ENCODE data around the gene PI16.
"Not testable (repeated sequence)": the region's sequence is repeated elsewhere in the genome, so short reads cannot be mapped to it uniquely, and the experiment has no call there.

The PI16 gene

GRCh38 chr6:36930483-36930882 lies 24.1 kb upstream of the PI16 start:
- FAIRE-seq (no peak), DNase-seq (ENCODE audit: insufficient read length) (no peak)
- TF ChIP-seq POLR2AphosphoS5 (IDR thresholded peaks at IDR 0.05; ENCODE audit: low read depth, low read length) (no peak), TAF1 (IDR thresholded peaks at IDR 0.05; ENCODE audit: borderline replicate concordance, low read depth, low read length) (no peak), POLR2A (IDR thresholded peaks at IDR 0.05; ENCODE audit: low read depth, low read length) (no peak)

- DNase-seq (ENCODE audit: insufficient read length) (no peak), FAIRE-seq (no peak)
- no peak for TF ChIP-seq TAF1 (IDR thresholded peaks at IDR 0.05; ENCODE audit: borderline replicate concordance, low read depth, low read length)
- TF ChIP-seq POLR2AphosphoS5 (IDR thresholded peaks at IDR 0.05; ENCODE audit: low read depth, low read length), result no peak
- no peak for TF ChIP-seq POLR2A (IDR thresholded peaks at IDR 0.05; ENCODE audit: low read depth, low read length)
These were observed 21.4 kb upstream of the PI16 start for GRCh38 chr6:36933102-36933501.

- TF ChIP-seq POLR2A (IDR thresholded peaks at IDR 0.05; ENCODE audit: low read depth, low read length) (no peak), POLR2AphosphoS5 (IDR thresholded peaks at IDR 0.05; ENCODE audit: low read depth, low read length) (no peak), TAF1 (IDR thresholded peaks at IDR 0.05; ENCODE audit: borderline replicate concordance, low read depth, low read length) (no peak)
- no peak for FAIRE-seq
- DNase-seq (ENCODE audit: insufficient read length), result no peak
These were observed 21.0 kb upstream of the PI16 start for GRCh38 chr6:36933519-36933918.

- TF ChIP-seq POLR2A (IDR thresholded peaks at IDR 0.05; ENCODE audit: low read depth, low read length) (no peak), POLR2AphosphoS5 (IDR thresholded peaks at IDR 0.05; ENCODE audit: low read depth, low read length) (no peak), TAF1 (IDR thresholded peaks at IDR 0.05; ENCODE audit: borderline replicate concordance, low read depth, low read length) (no peak)
- no peak for DNase-seq (ENCODE audit: insufficient read length)
- FAIRE-seq, result no peak
These were observed 19.6 kb upstream of the PI16 start for GRCh38 chr6:36934901-36935300.

GRCh38 chr6:36936824-36937223 lies 17.7 kb upstream of the PI16 start:
- FAIRE-seq, result no peak
- TF ChIP-seq POLR2AphosphoS5 (IDR thresholded peaks at IDR 0.05; ENCODE audit: low read depth, low read length), result no peak
- no peak for TF ChIP-seq TAF1 (IDR thresholded peaks at IDR 0.05; ENCODE audit: borderline replicate concordance, low read depth, low read length)
- TF ChIP-seq POLR2A (IDR thresholded peaks at IDR 0.05; ENCODE audit: low read depth, low read length), result no peak

GRCh38 chr6:36937896-36938295 lies 16.6 kb upstream of the PI16 start:
- TF ChIP-seq POLR2A (IDR thresholded peaks at IDR 0.05; ENCODE audit: low read depth, low read length), result no peak
- no peak for TF ChIP-seq POLR2AphosphoS5 (IDR thresholded peaks at IDR 0.05; ENCODE audit: low read depth, low read length)
- TF ChIP-seq TAF1 (IDR thresholded peaks at IDR 0.05; ENCODE audit: borderline replicate concordance, low read depth, low read length), result no peak
- DNase-seq (ENCODE audit: insufficient read length), result no peak
- no peak for FAIRE-seq

More at GRCh38 chr6:36936824-36937223, 17.7 kb upstream of the PI16 start:
- no peak for DNase-seq (ENCODE audit: insufficient read length)

- FAIRE-seq (no peak), DNase-seq (ENCODE audit: insufficient read length) (no peak)
- TF ChIP-seq POLR2AphosphoS5 (IDR thresholded peaks at IDR 0.05; ENCODE audit: low read depth, low read length), result no peak
- TF ChIP-seq TAF1 (IDR thresholded peaks at IDR 0.05; ENCODE audit: borderline replicate concordance, low read depth, low read length), result no peak
- TF ChIP-seq POLR2A (IDR thresholded peaks at IDR 0.05; ENCODE audit: low read depth, low read length), result no peak
These were observed 16.0 kb upstream of the PI16 start for GRCh38 chr6:36938536-36938935.

GRCh38 chr6:36939005-36939404 lies 15.5 kb upstream of the PI16 start:
- not testable (repeated sequence) for FAIRE-seq; DNase-seq (ENCODE audit: insufficient read length)

GRCh38 chr6:36940027-36940426 lies 14.5 kb upstream of the PI16 start:
- no peak for DNase-seq (ENCODE audit: insufficient read length)
- TF ChIP-seq POLR2AphosphoS5 (IDR thresholded peaks at IDR 0.05; ENCODE audit: low read depth, low read length), result no peak
- no peak for TF ChIP-seq POLR2A (IDR thresholded peaks at IDR 0.05; ENCODE audit: low read depth, low read length)
- TF ChIP-seq TAF1 (IDR thresholded peaks at IDR 0.05; ENCODE audit: borderline replicate concordance, low read depth, low read length), result no peak
- no peak for FAIRE-seq

- FAIRE-seq; DNase-seq (ENCODE audit: insufficient read length): not testable (repeated sequence)
These were observed 13.0 kb upstream of the PI16 start for GRCh38 chr6:36941561-36941960.

- FAIRE-seq; DNase-seq (ENCODE audit: insufficient read length): not testable (repeated sequence)
These were observed 12.2 kb upstream of the PI16 start for GRCh38 chr6:36942329-36942728.

GRCh38 chr6:36944650-36945049 lies 9.9 kb upstream of the PI16 start:
- DNase-seq (ENCODE audit: insufficient read length) (no peak), FAIRE-seq (no peak)
- TF ChIP-seq POLR2A (IDR thresholded peaks at IDR 0.05; ENCODE audit: low read depth, low read length), result no peak
- TF ChIP-seq POLR2AphosphoS5 (IDR thresholded peaks at IDR 0.05; ENCODE audit: low read depth, low read length), result no peak
- no peak for TF ChIP-seq TAF1 (IDR thresholded peaks at IDR 0.05; ENCODE audit: borderline replicate concordance, low read depth, low read length)

- FAIRE-seq, result no peak
- TF ChIP-seq POLR2A (IDR thresholded peaks at IDR 0.05; ENCODE audit: low read depth, low read length), result no peak
- no peak for TF ChIP-seq TAF1 (IDR thresholded peaks at IDR 0.05; ENCODE audit: borderline replicate concordance, low read depth, low read length)
- no peak for TF ChIP-seq POLR2AphosphoS5 (IDR thresholded peaks at IDR 0.05; ENCODE audit: low read depth, low read length)
These were observed 9.2 kb upstream of the PI16 start for GRCh38 chr6:36945301-36945700.

More at GRCh38 chr6:36945301-36945700, 9.2 kb upstream of the PI16 start:
- DNase-seq (ENCODE audit: insufficient read length), result no peak

Measured in GM12892 (cell line).